HG02943 (cell line): ENCODE data around the gene VIPAS39.
A peak's percentile ranks its signal among the peaks of the same experiment; 100 is the strongest.
"Not testable (repeated sequence)": the region's sequence is repeated elsewhere in the genome, so short reads cannot be mapped to it uniquely, and the experiment has no call there.

Experiments
- ATAC-seq: cut with Tn5 transposase; IDR thresholded peaks from one replicate; pipeline ENCODE4 v1.9.1; 2021; ENCODE audit warnings: mild to moderate bottlenecking, low read depth, moderate library complexity; ENCODE audit not compliant: unreplicated experiment

VIPAS39 gene

GRCh38 chr14:77473921-77474320 lies 16.5 kb upstream of the VIPAS39 start:
- ATAC-seq, result no peak

- ATAC-seq, result no peak
These were observed 12.9 kb upstream of the VIPAS39 start for GRCh38 chr14:77470224-77470870.

GRCh38 chr14:77469539-77469938 lies 12.1 kb upstream of the VIPAS39 start:
- no peak for ATAC-seq

GRCh38 chr14:77469067-77469505 lies 11.7 kb upstream of the VIPAS39 start:
- ATAC-seq, result no peak

GRCh38 chr14:77467801-77468200 lies 10.4 kb upstream of the VIPAS39 start:
- no peak for ATAC-seq

GRCh38 chr14:77459072-77459723 lies 1.8 kb upstream of the VIPAS39 start:
- ATAC-seq, result no peak

GRCh38 chr14:77458249-77458950 lies 999 bp upstream of the VIPAS39 start:
- peak; percentile 14 for ATAC-seq

GRCh38 chr14:77457115-77457521 lies 283 bp downstream of the VIPAS39 start:
- peak; percentile 27 for ATAC-seq

GRCh38 chr14:77455966-77456640 lies 1.3 kb downstream of the VIPAS39 start:
- ATAC-seq, result no peak

- no peak for ATAC-seq
These were observed 15.2 kb downstream of the VIPAS39 start for GRCh38 chr14:77442196-77442595.

- ATAC-seq, result no peak
These were observed 17.5 kb downstream of the VIPAS39 start for GRCh38 chr14:77439861-77440260.

GRCh38 chr14:77438596-77438995 lies 18.8 kb downstream of the VIPAS39 start:
- ATAC-seq, result no peak

GRCh38 chr14:77436042-77436441 lies 21.4 kb downstream of the VIPAS39 start:
- ATAC-seq, result no peak

- no peak for ATAC-seq
These were observed 31.0 kb downstream of the VIPAS39 start for GRCh38 chr14:77426396-77426795.

GRCh38 chr14:77424862-77425261 lies 32.5 kb downstream of the VIPAS39 start:
- ATAC-seq, result no peak

- no peak for ATAC-seq
These were observed 34.0 kb downstream of the VIPAS39 start, which contains the start of gene NOXRED1 for GRCh38 chr14:77423423-77423822. Gene NOXRED1 (minus strand): TSS chr14:77423523. CDS start chr14:77422889, 634 bp downstream.

- ATAC-seq, result no peak
These were observed 36.2 kb downstream of the VIPAS39 start for GRCh38 chr14:77421201-77421600.

- ATAC-seq, result no peak
These were observed 40.6 kb downstream of the VIPAS39 start for GRCh38 chr14:77416836-77417235.

- not testable (repeated sequence) for ATAC-seq
These were observed 41.3 kb downstream of the VIPAS39 start for GRCh38 chr14:77416098-77416497.

- not testable (repeated sequence) for ATAC-seq
These were observed 41.9 kb downstream of the VIPAS39 start for GRCh38 chr14:77415403-77416030.
